DMS 273 (cell line): ENCODE results near the gene PIGQ.
A peak's percentile ranks its signal among the peaks of the same experiment; 100 is the strongest.

Experiments used
- DNase-seq: peaks from one replicate; lab custom pipeline; 2025; ENCODE audit not compliant: unreplicated experiment; lab: John Stamatoyannopoulos, UW

Gene PIGQ

GRCh38 chr16:598823-599739 is 29.3 kb downstream of the PIGQ start:
- no peak for DNase-seq

GRCh38 chr16:600781-601180 is 31.0 kb downstream of the PIGQ start:
- DNase-seq: peak; percentile 70

- DNase-seq: no peak
Observed at GRCh38 chr16:603933-604332, 34.2 kb downstream of the PIGQ start.

GRCh38 chr16:606656-607307 is 37.0 kb downstream of the PIGQ start:
- DNase-seq: no peak

- no peak for DNase-seq
Observed at GRCh38 chr16:608019-608418, 38.3 kb downstream of the PIGQ start.

GRCh38 chr16:609316-609715 is 39.5 kb downstream of the PIGQ start:
- DNase-seq: no peak

- no peak for DNase-seq
Observed at GRCh38 chr16:609984-610383, 40.2 kb downstream of the PIGQ start.

- no peak for DNase-seq
Observed at GRCh38 chr16:610513-611381, 41.0 kb downstream of the PIGQ start.

GRCh38 chr16:615122-615521 is 45.4 kb downstream of the PIGQ start:
- no peak for DNase-seq

- DNase-seq: no peak
Observed at GRCh38 chr16:616733-617586, 47.2 kb downstream of the PIGQ start.

GRCh38 chr16:617855-618254 is 48.1 kb downstream of the PIGQ start:
- DNase-seq: no peak

GRCh38 chr16:619476-620100 is 49.8 kb downstream of the PIGQ start:
- DNase-seq: no peak

GRCh38 chr16:620700-621525 is 51.1 kb downstream of the PIGQ start:
- DNase-seq: no peak

- DNase-seq: peak; percentile 52
Observed at GRCh38 chr16:621526-622105, 51.8 kb downstream of the PIGQ start.

GRCh38 chr16:622920-623280 is 53.1 kb downstream of the PIGQ start:
- no peak for DNase-seq

- DNase-seq: no peak
Observed at GRCh38 chr16:624526-625070, 54.8 kb downstream of the PIGQ start.

- DNase-seq: no peak
Observed at GRCh38 chr16:625117-625976, 55.6 kb downstream of the PIGQ start.
